ENCODE measurements around the gene BABAM2. TPM values are rescaled to one million over a fixed set of nuclear protein-coding genes. Genes with fewer than 3 reads are reported as not detected.

BABAM2 gene
- total and polyA plus RNA-seq, 2 of the 4 experiments (the other 2 are of a cell fraction) = 20.9 to 23.1 TPM

GRCh38 chr2:28343971-28344715, 453.6 kb downstream of the BABAM2 start (continued):
- no peak for TF ChIP-seq MXI1 (IDR thresholded peaks at IDR 0.05; ENCODE audit: borderline replicate concordance, low read depth, low read length)

- TF ChIP-seq CHD1 (IDR thresholded peaks at IDR 0.05; ENCODE audit: low read depth, low read length) = no peak
- TF ChIP-seq CTCF (conservative IDR thresholded peaks at IDR 0.05; ENCODE audit: low read depth, low read length) = no peak
- TF ChIP-seq RCOR1 (IDR thresholded peaks at IDR 0.05; ENCODE audit: insufficient replicate concordance, low read length) = no peak
- TF ChIP-seq ELK1 (IDR thresholded peaks at IDR 0.05; ENCODE audit: borderline replicate concordance, low read depth, low read length) = no peak
- no peak for TF ChIP-seq CEBPB (IDR thresholded peaks at IDR 0.05; ENCODE audit: low read depth, low read length)
- no peak for TF ChIP-seq MAFK (IDR thresholded peaks at IDR 0.05; ENCODE audit: low read depth, low read length)
- TF ChIP-seq NFE2L2 (IDR thresholded peaks at IDR 0.05; ENCODE audit: low read depth, low read length) = no peak
- no peak for TF ChIP-seq POLR2A (IDR thresholded peaks at IDR 0.05; ENCODE audit: low read depth, low read length)
- TF ChIP-seq RAD21 (IDR thresholded peaks at IDR 0.05; ENCODE audit: low read length) = no peak
- TF ChIP-seq RFX5 (IDR thresholded peaks at IDR 0.05; ENCODE audit: low read depth, low read length) = no peak
- TF ChIP-seq FOS (IDR thresholded peaks at IDR 0.05; ENCODE audit: low read depth, low read length) = no peak
- intact Hi-C loops (cut with micrococcal nuclease) (no loop called here), dilution Hi-C loops (cut with HindIII; ENCODE audit: low sequenced_read_pairs, unreplicated experiment) (no loop called here), in situ Hi-C loops (cut with MboI; ENCODE audit: low sequenced_read_pairs) (no loop called here)
- Histone ChIP-seq H3K9me3 (ENCODE audit: control insufficient read depth, insufficient read depth, low read length) (no peaks in the 10 kb centered on the region), H2AK5ac (ENCODE audit: low read depth, low read length) (peak overlapping the region; percentile 40), H3K14ac (replicated peaks; ENCODE audit: low read depth, low read length) (no peak overlapping the region), H2BK120ac (ENCODE audit: low read depth, low read length) (peak overlapping the region; percentile 3), H2BK15ac (ENCODE audit: low read depth, low read length) (peak overlapping the region; percentile 69; the same call in 1 of the 3 replicates), H3K4me2 (ENCODE audit: low read depth, low read length) (no peak overlapping the region), H3K23ac (ENCODE audit: low read depth, low read length) (no peak overlapping the region), H3K79me1 (ENCODE audit: low read depth in 1 of 2, low read length in 2 of 2) (no peaks in the 10 kb centered on the region), H3K18ac (ENCODE audit: low read depth, low read length) (peak overlapping the region; percentile 2; the same call in 1 of the 2 replicates), H2AK9ac (replicated peaks; ENCODE audit: low read depth, low read length, poor library complexity) (no peak overlapping the region), H3K36me3 (ENCODE audit: control insufficient read depth, insufficient read depth, low read length) (no peaks in the 10 kb centered on the region), H3K27ac (ENCODE audit: insufficient read depth, low read length) (no peak overlapping the region), H3K56ac (ENCODE audit: extremely low read depth, insufficient read depth, low read length) (no peak overlapping the region), H2BK20ac (ENCODE audit: low read depth, low read length) (0 out of 2 replicates have a peak overlapping the region, but pooled peaks have one; percentile 5), H3K27me3 (ENCODE audit: control insufficient read depth, insufficient read depth, low read length) (no peaks in the 10 kb centered on the region), H4K8ac (ENCODE audit: low read depth in 2 of 2, low read length in 2 of 2) (no peak overlapping the region), H3K9ac (ENCODE audit: low read depth, low read length) (no peak overlapping the region), H3K4me1 (ENCODE audit: control insufficient read depth, insufficient read depth, low read length) (peaks cover 19% of the 10 kb centered on the region), H3K4ac (ENCODE audit: low read depth, low read length) (peak overlapping the region; percentile 27), H2BK5ac (ENCODE audit: low read depth, low read length, poor library complexity, severe bottlenecking) (no peak overlapping the region), H2AFZ (replicated peaks; ENCODE audit: low read length, poor library complexity) (no peak overlapping the region), H4K20me1 (ENCODE audit: insufficient read depth, low read length) (no peaks in the 10 kb centered on the region), H4K91ac (ENCODE audit: insufficient read depth, low read depth, low read length) (no peak overlapping the region; the same call in 1 of the 2 replicates), H4K5ac (ENCODE audit: low read depth, low read length) (no peak overlapping the region), H3K4me3 (ENCODE audit: insufficient read depth, low read depth, low read length) (no peak overlapping the region), H3K9me1 (ENCODE audit: insufficient read depth, low read length) (peaks cover 13% of the 10 kb centered on the region; the same call in 1 of the 2 replicates)
- WGBS, 2 experiments (ENCODE audit: extremely low coverage in 2 of 2, insufficient read length in 1 of 2) = 89% methylated on average over 16 of the region's 30 CpGs; no CpG with 5 or more reads in 1 of the 2 experiments
- ChIA-PET CTCF (no interaction called here), POLR2A (ENCODE audit: unreplicated experiment) (no interaction called here)
- DNase-seq = no peak
- no peak for ATAC-seq (ENCODE audit: low read depth)
- no TSS peak for BruUV-seq (replicated peaks)
Measured at GRCh38 chr2:28344756-28345373, 454.3 kb downstream of the BABAM2 start.
